ENCODE measurements around the gene CIB4. TPM values are rescaled to one million over a fixed set of nuclear protein-coding genes. Genes with fewer than 3 reads are reported as not detected.

Gene CIB4
- total RNA-seq, 1 experiment from 2014 or later = not detected

DNA sequence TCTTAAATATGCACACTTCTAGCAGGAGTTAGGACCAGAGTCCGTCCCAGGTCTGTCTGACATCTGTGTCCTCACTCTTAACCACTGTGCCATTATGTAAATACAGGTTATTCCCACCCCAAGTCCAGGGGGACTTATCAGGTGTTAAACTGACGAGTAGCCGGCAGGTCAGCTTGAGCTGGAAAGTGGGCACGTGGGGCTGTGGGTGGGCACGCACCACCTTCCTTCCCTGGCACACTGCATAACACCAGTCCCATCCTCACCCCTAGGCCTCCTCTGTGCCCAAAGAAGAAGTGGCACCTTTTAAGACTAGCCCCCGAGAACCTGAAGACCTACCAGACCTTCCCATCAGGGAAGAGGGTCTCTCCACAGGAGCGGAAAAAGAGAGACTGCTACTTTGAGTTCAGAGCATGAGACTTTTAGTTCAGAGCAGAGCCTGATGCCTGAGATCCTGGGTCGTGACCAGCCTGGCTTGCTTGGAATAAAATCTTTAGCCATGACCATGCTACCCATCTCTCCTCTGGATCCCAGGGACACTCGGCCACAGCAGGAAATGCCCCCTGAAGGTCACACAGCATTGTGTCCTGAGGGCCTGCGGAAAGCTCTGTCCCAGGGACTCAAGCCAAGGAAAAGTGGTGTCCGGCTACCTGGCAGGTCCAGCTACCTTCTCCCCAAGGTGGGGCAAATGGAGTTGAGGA, 62.0 kb downstream of the CIB4 start:
- Histone ChIP-seq H3K9me3 (ENCODE audit: low read length) (no peaks in the 10 kb centered on the region), H3K9ac (ENCODE audit: low read length) (no peak overlapping the region), H3K79me2 (ENCODE audit: low read length) (no peaks in the 10 kb centered on the region), H3K4me2 (ENCODE audit: low read depth, low read length, poor library complexity, severe bottlenecking) (no peak overlapping the region), H3K9me2 (replicated peaks; ENCODE audit: insufficient read depth, low read length) (no peaks in the 10 kb centered on the region), H2AFZ (ENCODE audit: low read length) (no peak overlapping the region), H3K4me1 (ENCODE audit: low read length) (peaks cover 16% of the 10 kb centered on the region), H3K27ac (ENCODE audit: low read length) (no peak overlapping the region), H3K4me3 (ENCODE audit: low read length) (no peak overlapping the region), H3K27me3 (ENCODE audit: low read length) (no peaks in the 10 kb centered on the region), H4K20me1 (ENCODE audit: insufficient read depth, low read depth, low read length) (no peaks in the 10 kb centered on the region), H3K36me3 (ENCODE audit: insufficient read depth, low read length) (no peaks in the 10 kb centered on the region)
- DNase-seq = no peak

DNA sequence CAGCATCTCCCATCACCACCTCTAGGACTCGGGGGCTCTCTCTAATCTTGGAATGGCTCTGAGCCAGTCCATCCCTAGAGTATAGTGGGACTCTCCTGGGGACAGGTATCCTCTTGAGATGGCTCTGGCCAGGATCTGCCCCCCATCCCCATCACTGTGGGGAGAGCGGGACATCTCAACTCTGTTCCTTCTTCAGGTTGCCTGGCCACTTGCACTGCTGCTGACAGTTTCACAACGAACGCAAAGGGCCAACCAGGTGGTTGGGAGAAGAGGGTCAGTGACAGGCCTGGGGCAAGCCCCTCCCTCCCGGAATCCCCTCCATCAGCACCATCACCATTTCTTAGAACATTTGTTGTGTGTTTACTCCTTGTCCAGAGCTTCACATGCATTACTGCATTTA, 62.6 kb downstream of the CIB4 start:
- Histone ChIP-seq H3K9ac (ENCODE audit: low read length) (no peak overlapping the region), H3K27me3 (ENCODE audit: low read length) (no peaks in the 10 kb centered on the region), H3K27ac (ENCODE audit: low read length) (no peak overlapping the region), H3K9me2 (replicated peaks; ENCODE audit: insufficient read depth, low read length) (no peaks in the 10 kb centered on the region), H4K20me1 (ENCODE audit: insufficient read depth, low read depth, low read length) (no peaks in the 10 kb centered on the region), H3K4me1 (ENCODE audit: low read length) (peaks cover 16% of the 10 kb centered on the region), H3K9me3 (ENCODE audit: low read length) (no peaks in the 10 kb centered on the region), H3K79me2 (ENCODE audit: low read length) (no peaks in the 10 kb centered on the region), H3K36me3 (ENCODE audit: insufficient read depth, low read length) (no peaks in the 10 kb centered on the region), H2AFZ (ENCODE audit: low read length) (no peak overlapping the region), H3K4me3 (ENCODE audit: low read length) (no peak overlapping the region), H3K4me2 (ENCODE audit: low read depth, low read length, poor library complexity, severe bottlenecking) (no peak overlapping the region)
- DNase-seq = no peak

DNA sequence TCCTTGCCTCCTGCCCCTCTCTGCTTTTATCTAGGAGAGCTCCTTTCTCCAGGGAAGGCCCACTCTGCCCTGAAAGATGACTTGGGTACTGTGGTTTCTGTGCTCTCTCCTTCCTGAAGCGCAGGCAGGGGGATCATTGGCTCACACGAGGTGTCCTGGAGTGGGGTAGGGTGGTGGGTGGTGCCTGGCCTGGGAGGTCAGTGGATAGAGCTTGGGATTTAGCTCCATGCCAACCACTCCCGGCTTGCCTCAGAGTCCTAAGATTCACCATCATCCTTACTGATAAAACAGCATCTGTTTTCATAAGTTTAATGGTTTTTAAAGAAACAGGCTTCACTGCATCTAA, 63.1 kb downstream of the CIB4 start:
- Histone ChIP-seq H3K79me2 (ENCODE audit: low read length) (no peaks in the 10 kb centered on the region), H3K9me3 (ENCODE audit: low read length) (no peaks in the 10 kb centered on the region), H3K36me3 (ENCODE audit: insufficient read depth, low read length) (no peaks in the 10 kb centered on the region), H3K4me2 (ENCODE audit: low read depth, low read length, poor library complexity, severe bottlenecking) (no peak overlapping the region), H4K20me1 (ENCODE audit: insufficient read depth, low read depth, low read length) (no peaks in the 10 kb centered on the region), H3K4me3 (ENCODE audit: low read length) (no peak overlapping the region), H3K27me3 (ENCODE audit: low read length) (no peaks in the 10 kb centered on the region), H3K27ac (ENCODE audit: low read length) (no peak overlapping the region), H2AFZ (ENCODE audit: low read length) (no peak overlapping the region), H3K9me2 (replicated peaks; ENCODE audit: insufficient read depth, low read length) (no peaks in the 10 kb centered on the region), H3K4me1 (ENCODE audit: low read length) (peaks cover 16% of the 10 kb centered on the region), H3K9ac (ENCODE audit: low read length) (no peak overlapping the region)
- DNase-seq = no peak

DNA sequence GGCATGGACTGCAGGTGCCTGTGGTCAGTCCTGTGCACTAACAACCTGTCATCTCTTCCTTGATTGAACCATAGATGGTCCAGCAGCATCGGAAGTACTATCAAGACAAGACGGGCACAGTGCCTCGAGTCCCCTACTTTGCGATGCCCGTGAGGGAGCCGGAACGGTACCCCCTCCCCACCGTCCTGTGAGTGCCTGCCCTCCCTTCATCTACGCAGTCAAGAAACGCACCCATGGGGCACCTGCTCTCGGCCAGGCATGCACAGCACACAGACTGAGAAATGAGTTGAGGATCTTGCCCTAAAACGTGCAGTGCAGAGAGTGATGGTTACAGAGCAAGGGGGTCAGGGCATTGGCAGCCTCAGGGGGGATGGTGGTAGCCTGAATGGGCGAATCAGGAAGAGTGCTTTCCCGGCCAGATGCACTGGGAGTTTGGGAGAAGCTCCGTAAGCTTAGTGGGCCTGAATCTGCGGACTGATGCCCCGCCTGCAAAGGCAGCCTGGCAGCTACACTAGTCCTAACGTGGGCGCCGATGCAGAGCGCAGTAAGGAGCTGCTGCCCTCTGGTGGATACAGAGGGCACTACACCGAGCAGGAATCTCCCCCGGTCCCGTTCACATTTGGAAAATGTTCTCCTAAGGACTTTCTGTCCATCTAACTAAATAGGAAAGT, 63.6 kb downstream of the CIB4 start:
- peaks cover 16% of the 10 kb centered on the region for H3K4me1 ChIP-seq (ENCODE audit: low read length)
- H3K9ac ChIP-seq (ENCODE audit: low read length) = no peak overlapping the region
- H3K4me3 ChIP-seq (ENCODE audit: low read length) = no peak overlapping the region
- no peaks in the 10 kb centered on the region for H3K79me2 ChIP-seq (ENCODE audit: low read length)
- no peaks in the 10 kb centered on the region for H4K20me1 ChIP-seq (ENCODE audit: insufficient read depth, low read depth, low read length)
- no peaks in the 10 kb centered on the region for H3K9me3 ChIP-seq (ENCODE audit: low read length)
- no peak overlapping the region for H3K27ac ChIP-seq (ENCODE audit: low read length)
- peak; percentile 81 for DNase-seq
- H3K4me2 ChIP-seq (ENCODE audit: low read depth, low read length, poor library complexity, severe bottlenecking) = no peak overlapping the region
- no peaks in the 10 kb centered on the region for H3K27me3 ChIP-seq (ENCODE audit: low read length)
- no peaks in the 10 kb centered on the region for H3K36me3 ChIP-seq (ENCODE audit: insufficient read depth, low read length)
- no peaks in the 10 kb centered on the region for H3K9me2 ChIP-seq (replicated peaks; ENCODE audit: insufficient read depth, low read length)
- no peak overlapping the region for H2AFZ ChIP-seq (ENCODE audit: low read length)

DNA sequence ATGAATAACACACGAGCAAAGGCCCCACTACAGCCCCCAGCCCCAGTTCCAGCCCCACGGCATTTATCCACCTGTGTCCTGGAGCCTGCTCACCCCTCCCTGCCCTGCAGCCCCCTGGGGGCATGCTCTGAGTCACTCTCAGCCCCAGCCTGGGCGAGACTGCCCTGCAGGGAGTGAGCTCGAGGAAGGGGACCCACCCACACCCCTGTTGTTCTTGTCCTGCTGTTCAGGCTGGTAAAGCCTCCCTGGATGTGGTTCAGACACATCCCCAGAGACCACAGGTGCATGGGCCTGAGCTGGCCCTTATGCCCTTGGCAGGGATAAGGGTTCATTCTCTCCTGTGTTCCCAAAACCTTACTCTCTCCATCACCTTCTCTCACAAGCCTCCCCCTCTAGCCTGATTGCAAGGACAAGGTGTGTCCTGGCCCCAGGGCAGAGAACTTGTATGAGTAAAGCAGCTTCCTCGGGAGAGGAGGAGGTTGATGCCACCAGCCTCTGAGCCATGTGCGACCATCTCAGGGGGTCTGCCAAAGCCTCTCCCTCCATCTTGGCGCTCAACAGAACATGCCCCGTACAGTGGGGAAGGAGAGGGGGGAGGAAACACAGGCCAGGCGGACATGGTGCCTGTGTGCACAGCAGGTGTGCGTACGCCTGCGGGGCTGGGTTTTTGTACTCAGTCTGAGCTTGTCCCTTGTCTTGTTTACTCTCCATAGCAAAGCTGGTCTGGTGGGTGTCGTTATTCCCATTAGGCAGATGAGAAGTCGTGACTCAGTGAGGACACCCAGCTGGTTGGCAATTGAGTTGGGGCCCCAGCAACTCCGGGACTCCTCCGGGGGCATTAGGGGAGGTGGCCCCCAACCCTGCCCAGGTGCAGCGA, 64.4 kb downstream of the CIB4 start:
- H3K9me2 ChIP-seq (replicated peaks; ENCODE audit: insufficient read depth, low read length) = no peaks in the 10 kb centered on the region
- no peak overlapping the region for H3K4me2 ChIP-seq (ENCODE audit: low read depth, low read length, poor library complexity, severe bottlenecking)
- H2AFZ ChIP-seq (ENCODE audit: low read length) = no peak overlapping the region
- H3K36me3 ChIP-seq (ENCODE audit: insufficient read depth, low read length) = no peaks in the 10 kb centered on the region
- H3K4me3 ChIP-seq (ENCODE audit: low read length) = no peak overlapping the region
- no peaks in the 10 kb centered on the region for H3K9me3 ChIP-seq (ENCODE audit: low read length)
- H3K27ac ChIP-seq (ENCODE audit: low read length) = no peak overlapping the region
- H3K4me1 ChIP-seq (ENCODE audit: low read length) = peaks cover 16% of the 10 kb centered on the region
- DNase-seq = no peak
- no peaks in the 10 kb centered on the region for H3K79me2 ChIP-seq (ENCODE audit: low read length)
- no peaks in the 10 kb centered on the region for H4K20me1 ChIP-seq (ENCODE audit: insufficient read depth, low read depth, low read length)
- H3K27me3 ChIP-seq (ENCODE audit: low read length) = no peaks in the 10 kb centered on the region
- no peak overlapping the region for H3K9ac ChIP-seq (ENCODE audit: low read length)

DNA sequence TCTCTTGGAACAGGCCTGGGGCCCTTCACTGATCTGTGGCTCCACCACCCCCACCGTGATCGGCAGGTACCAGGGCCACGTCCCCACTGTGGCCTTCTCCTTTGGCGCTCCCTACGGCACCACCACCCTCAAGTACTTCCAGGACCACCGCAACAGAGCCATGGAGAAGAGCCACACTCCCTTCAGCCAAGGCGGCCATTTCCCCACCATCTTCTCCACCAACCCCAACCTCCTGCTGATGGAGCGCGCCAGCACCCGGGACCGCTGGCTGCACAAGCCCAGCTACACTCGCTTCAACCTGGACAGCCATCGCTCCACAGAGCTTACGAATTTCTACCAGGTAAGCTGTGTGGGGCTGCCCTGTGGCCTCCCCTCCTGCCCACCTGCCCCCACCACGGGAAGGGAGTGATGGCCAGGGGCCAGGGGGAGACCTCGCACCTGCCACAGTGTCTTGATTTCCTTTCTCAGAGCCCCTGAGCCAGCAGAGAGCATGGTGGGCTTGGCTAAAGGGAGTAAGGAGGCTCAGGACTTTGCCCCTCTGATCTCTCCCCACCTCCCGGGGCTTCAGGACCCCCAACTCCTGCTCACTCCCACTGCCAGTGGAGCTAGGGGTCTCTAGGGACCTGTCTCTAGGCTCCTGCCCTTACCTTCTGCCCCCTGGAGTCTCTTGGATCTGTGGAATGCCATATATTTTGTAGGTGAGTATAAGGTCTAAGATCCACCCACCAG, 65.2 kb downstream of the CIB4 start:
- no peak overlapping the region for H3K9ac ChIP-seq (ENCODE audit: low read length)
- H3K27ac ChIP-seq (ENCODE audit: low read length) = no peak overlapping the region
- no peak overlapping the region for H3K4me3 ChIP-seq (ENCODE audit: low read length)
- no peak for DNase-seq
- no peak overlapping the region for H2AFZ ChIP-seq (ENCODE audit: low read length)
- H3K79me2 ChIP-seq (ENCODE audit: low read length) = no peaks in the 10 kb centered on the region
- no peaks in the 10 kb centered on the region for H3K27me3 ChIP-seq (ENCODE audit: low read length)
- H3K4me1 ChIP-seq (ENCODE audit: low read length) = peaks cover 16% of the 10 kb centered on the region
- H3K4me2 ChIP-seq (ENCODE audit: low read depth, low read length, poor library complexity, severe bottlenecking) = no peak overlapping the region
- H3K9me2 ChIP-seq (replicated peaks; ENCODE audit: insufficient read depth, low read length) = no peaks in the 10 kb centered on the region
- no peaks in the 10 kb centered on the region for H3K9me3 ChIP-seq (ENCODE audit: low read length)
- H3K36me3 ChIP-seq (ENCODE audit: insufficient read depth, low read length) = no peaks in the 10 kb centered on the region
- no peaks in the 10 kb centered on the region for H4K20me1 ChIP-seq (ENCODE audit: insufficient read depth, low read depth, low read length)

DNA sequence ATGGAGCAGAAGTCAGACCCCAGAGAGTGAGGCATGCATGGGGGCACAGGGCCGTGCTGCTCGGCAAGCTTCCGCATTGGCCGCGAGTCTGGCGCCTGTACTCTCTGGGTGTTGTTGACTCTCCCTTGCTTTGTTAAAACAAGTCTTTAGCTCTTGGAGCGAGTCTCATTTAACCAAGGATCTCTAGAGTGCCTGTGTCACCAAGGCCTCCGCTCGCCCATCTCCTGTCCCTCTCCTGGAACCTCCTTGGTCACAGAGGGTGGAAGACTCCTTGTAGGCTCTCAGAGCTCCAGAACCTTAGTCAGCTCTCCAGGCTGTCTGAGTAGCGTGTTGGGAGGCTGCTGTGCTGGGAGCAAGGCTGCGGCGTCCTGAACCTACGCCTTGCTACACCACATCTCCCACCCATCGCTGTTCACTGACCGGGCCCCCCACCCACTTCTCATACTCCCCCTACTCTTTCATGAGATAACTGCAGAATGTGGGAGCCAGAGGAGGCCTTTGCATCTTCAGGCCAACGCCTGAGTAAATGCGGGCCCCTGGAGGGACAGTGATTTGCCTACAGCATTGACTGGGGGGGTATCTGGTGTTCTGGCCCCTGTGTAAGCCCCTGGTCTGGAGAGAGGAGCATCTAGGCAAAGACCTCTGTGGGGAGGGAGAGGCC, 66.1 kb downstream of the CIB4 start:
- no peaks in the 10 kb centered on the region for H3K27me3 ChIP-seq (ENCODE audit: low read length)
- no peak overlapping the region for H3K4me2 ChIP-seq (ENCODE audit: low read depth, low read length, poor library complexity, severe bottlenecking)
- peaks cover 16% of the 10 kb centered on the region for H3K4me1 ChIP-seq (ENCODE audit: low read length)
- no peak overlapping the region for H3K4me3 ChIP-seq (ENCODE audit: low read length)
- H4K20me1 ChIP-seq (ENCODE audit: insufficient read depth, low read depth, low read length) = no peaks in the 10 kb centered on the region
- no peaks in the 10 kb centered on the region for H3K9me2 ChIP-seq (replicated peaks; ENCODE audit: insufficient read depth, low read length)
- H3K79me2 ChIP-seq (ENCODE audit: low read length) = no peaks in the 10 kb centered on the region
- H3K36me3 ChIP-seq (ENCODE audit: insufficient read depth, low read length) = no peaks in the 10 kb centered on the region
- no peak overlapping the region for H3K27ac ChIP-seq (ENCODE audit: low read length)
- no peaks in the 10 kb centered on the region for H3K9me3 ChIP-seq (ENCODE audit: low read length)
- H2AFZ ChIP-seq (ENCODE audit: low read length) = no peak overlapping the region
- no peak for DNase-seq
- no peak overlapping the region for H3K9ac ChIP-seq (ENCODE audit: low read length)

Data from Karpas-422 (cell line).